ENCODE measurements around the gene MGLL.

- TF ChIP-seq CTCF (IDR thresholded peaks at IDR 0.05) (peak in 1 of 6 experiments; percentile 12), POLR2A (IDR thresholded peaks at IDR 0.05) (no peak)
Observed at GRCh38 chr3:127749787-127750225, 72.5 kb downstream of the MGLL start.

Measured in esophagus squamous epithelium (tissue), 4 donors.